Panc1 (cell line): Measurements from ENCODE around the gene IARS1. TPM values are rescaled to one million over a fixed set of nuclear protein-coding genes. Genes with fewer than 3 reads are reported as not detected.

ENCODE experiments used
- ATAC-seq: fragments of 200-7000 bp; cut with Tn5 transposase; 2 replicates; pipeline ENCODE4 v1.9.1; 2020; ENCODE audit warnings: mild to moderate bottlenecking, moderate library complexity
- BruUV-seq: library from RNA; stranded (reverse); fragments of 400-500 nt; replicated peaks from 2 replicates; lab custom pipeline; 2021; lab: Mats Ljungman, UMichigan
- CTCF ChIA-PET: fragments of 300-600 bp; sonication (Branson Sonifier 250); formaldehyde crosslinking; loops from one replicate; lab custom pipeline; 2022; ENCODE audit warnings: antibody characterized with exemption; lab: Charles Lee
- POLR2A ChIA-PET: fragments of 300-600 bp; sonication (Branson Sonifier 250); formaldehyde crosslinking; loops from one replicate; lab custom pipeline; 2022; ENCODE audit warnings: antibody characterized with exemption; lab: Charles Lee
- DNase-seq: peaks from one replicate; pipeline ENCODE4 v3.0.0-alpha.2; 2010; ENCODE audit warnings: low read depth, low spot score
- H3K27ac ChIP-seq: 2 replicates; pipeline ENCODE4 v1.5.1; 2011; ENCODE audit warnings: mild to moderate bottlenecking, low read length, inconsistent platforms
- H3K27me3 ChIP-seq: fragments of 200-500 bp; sonication (Bioruptor generic); 2 replicates; pipeline ENCODE4 v1.6.0; 2014; ENCODE audit warnings: low read length, inconsistent platforms; ENCODE audit not compliant: control insufficient read depth, insufficient read depth
- H3K36me3 ChIP-seq: fragments of 200-500 bp; sonication (Bioruptor generic); 2 replicates; pipeline ENCODE4 v1.5.1; 2014; ENCODE audit warnings: inconsistent platforms, mild to moderate bottlenecking, low read length, moderate library complexity; ENCODE audit not compliant: control insufficient read depth, insufficient read depth
- H3K4me1 ChIP-seq: 2 replicates; pipeline ENCODE4 v1.5.1; 2011; ENCODE audit warnings: inconsistent platforms, mild to moderate bottlenecking, low read length, moderate library complexity; ENCODE audit not compliant: control insufficient read depth, insufficient read depth
- H3K4me3 ChIP-seq, 2 experiments: 2 replicates each; pipeline ENCODE4 v1.5.1; 2011 to 2012; ENCODE audit warnings: low read depth in 2 of 2, low read length in 2 of 2, mild to moderate bottlenecking in 2 of 2, inconsistent platforms in 1 of 2, moderate library complexity in 1 of 2
- H3K9me3 ChIP-seq: fragments of 200-500 bp; sonication (Bioruptor generic); 2 replicates; pipeline ENCODE4 v1.5.1; 2014; ENCODE audit warnings: low read depth, mild to moderate bottlenecking, inconsistent platforms, low read length, moderate library complexity; ENCODE audit not compliant: control insufficient read depth, insufficient read depth
- CTCF ChIP-seq: fragments of 450-650 bp; IDR thresholded peaks from 2 replicates; pipeline ENCODE4 v1.5.1; 2017; ENCODE audit warnings: mild to moderate bottlenecking
- POLR2AphosphoS5 ChIP-seq: IDR thresholded peaks from 2 replicates; pipeline ENCODE4 v1.6.1; 2012; ENCODE audit warnings: mild to moderate bottlenecking, low read depth, low read length, moderate library complexity
- REST ChIP-seq, 2 experiments: IDR thresholded peaks; 2 replicates each; pipeline ENCODE4 v1.6.1; 2011 to 2012; ENCODE audit warnings: low read depth in 2 of 2, control low read depth in 1 of 2, low read length in 1 of 2, mild to moderate bottlenecking in 1 of 2, moderate library complexity in 1 of 2; ENCODE audit not compliant: insufficient read depth in 1 of 2
- SIN3A ChIP-seq: IDR thresholded peaks from 2 replicates; pipeline ENCODE4 v1.6.1; 2012; ENCODE audit warnings: low read depth, mild to moderate bottlenecking, low read length, moderate library complexity, borderline replicate concordance; ENCODE audit not compliant: insufficient read depth
- TCF7L2 ChIP-seq: IDR thresholded peaks from 2 replicates; pipeline ENCODE4 v1.6.1; 2011; ENCODE audit warnings: mild to moderate bottlenecking, low read depth, low read length, inconsistent platforms
- in situ Hi-C: cut with HindIII; loops from 2 replicates; pipeline ENCODE4 v1.10.0; 2016; ENCODE audit warnings: low sequenced_read_pairs, low pct_unique_long_range_greater_than_20kb
- intact Hi-C: fragments of 100-400 bp; cut with micrococcal nuclease; formaldehyde crosslinking; loops from one replicate; pipeline ENCODE4 v1.10.0; 2022; ENCODE audit not compliant: unreplicated experiment
- total RNA-seq: library from RNA; stranded (reverse); gene quantifications from one replicate; pipeline ENCODE4 v1.2.1, GENCODE V29; 2021; ENCODE audit not compliant: unreplicated experiment

The IARS1 gene
- total RNA-seq, 1 experiment from 2014 or later, result 116 TPM

- H3K4me1 ChIP-seq, result peaks cover 12% of the 10 kb centered on the region
- H3K36me3 ChIP-seq, result peaks cover 22% of the 10 kb centered on the region
- TF ChIP-seq TCF7L2, result no peak
- no peak for TF ChIP-seq CTCF
- no peak for TF ChIP-seq REST (IDR thresholded peaks at IDR 0.05; ENCODE audit: insufficient read depth in 1 of 2, low read depth in 2 of 2, low read length in 1 of 2)
- TF ChIP-seq SIN3A, result no peak
- TF ChIP-seq POLR2AphosphoS5, result no peak
- in situ Hi-C loops, result no loop called here
- BruUV-seq, result no TSS peak
- intact Hi-C loops, result no loop called here
- peak overlapping the region; percentile 76 to 97 for H3K4me3 ChIP-seq
- ATAC-seq (peak; percentile 49), DNase-seq (no peak)
- ChIA-PET POLR2A (no interaction called here), CTCF (no interaction called here)
- no peaks in the 10 kb centered on the region for H3K9me3 ChIP-seq
- H3K27ac ChIP-seq, result peak overlapping the region; percentile 93
- H3K27me3 ChIP-seq, result no peaks in the 10 kb centered on the region
Measured at GRCh38 chr9:92294297-92294676, 790 bp upstream of the IARS1 start.

GRCh38 chr9:92293075-92293354 lies 482 bp downstream of the IARS1 start:
- ChIA-PET CTCF (no interaction called here), POLR2A (no interaction called here)
- BruUV-seq, result TSS peak; percentile 83
- intact Hi-C loops, result no loop called here
- Histone ChIP-seq H3K36me3 (peaks cover 26% of the 10 kb centered on the region), H3K4me1 (peaks cover 12% of the 10 kb centered on the region), H3K27ac (peak overlapping the region; percentile 98), H3K27me3 (no peaks in the 10 kb centered on the region), H3K9me3 (no peaks in the 10 kb centered on the region), H3K4me3 (peak overlapping the region; percentile 76 to 97)
- in situ Hi-C loops, result no loop called here
- TF ChIP-seq REST (IDR thresholded peaks at IDR 0.05; ENCODE audit: insufficient read depth in 1 of 2, low read depth in 2 of 2, low read length in 1 of 2) (no peak), CTCF (no peak), SIN3A (no peak), TCF7L2 (no peak), POLR2AphosphoS5 (no peak)
- ATAC-seq, result no peak
- no peak for DNase-seq
